OCI-LY7 (cell line): Measurements from ENCODE around the gene NFIA. TPM values are rescaled to one million over a fixed set of nuclear protein-coding genes. Genes with fewer than 3 reads are reported as not detected.

Experiments
- BruUV-seq: library from RNA; stranded (reverse); fragments of 400-500 nt; replicated peaks from 2 replicates; lab custom pipeline; 2021; lab: Mats Ljungman, UMichigan
- CTCF ChIA-PET: fragments of 300-600 bp; sonication (Branson Sonifier 250); formaldehyde crosslinking; loops from one replicate; lab custom pipeline; 2022; ENCODE audit warnings: antibody characterized with exemption; ENCODE audit not compliant: unreplicated experiment; lab: Charles Lee
- POLR2A ChIA-PET: fragments of 300-600 bp; sonication (Branson Sonifier 250); formaldehyde crosslinking; loops from one replicate; lab custom pipeline; 2022; ENCODE audit warnings: antibody characterized with exemption; lab: Charles Lee
- DNase-seq: peaks from one replicate; pipeline ENCODE4 v3.0.0-alpha.2; 2015; ENCODE audit warnings: low spot score
- H2AFZ ChIP-seq: fragments of 200-600 bp; sonication (generic), shearing (Covaris generic); 2 replicates; pipeline ENCODE4 v1.6.1; 2014; ENCODE audit warnings: mild to moderate bottlenecking, antibody characterized with exemption, low read length, moderate library complexity
- H3K27ac ChIP-seq: fragments of 200-600 bp; sonication (generic); 2 replicates; pipeline ENCODE4 v1.5.1; 2014; ENCODE audit warnings: mixed run types, low read depth, mild to moderate bottlenecking, moderate library complexity, low read length, inconsistent platforms; ENCODE audit not compliant: poor library complexity, severe bottlenecking
- H3K36me3 ChIP-seq: fragments of 200-600 bp; sonication (generic); 2 replicates; pipeline ENCODE4 v1.6.1; 2014; ENCODE audit warnings: mild to moderate bottlenecking, antibody characterized with exemption, low read length, moderate library complexity, mixed read lengths; ENCODE audit not compliant: insufficient read depth
- H3K4me1 ChIP-seq: fragments of 200-600 bp; sonication (generic); 2 replicates; pipeline ENCODE4 v1.5.1; 2014; ENCODE audit warnings: mild to moderate bottlenecking, low read length; ENCODE audit not compliant: insufficient read depth, poor library complexity, severe bottlenecking
- H3K4me2 ChIP-seq: fragments of 200-600 bp; sonication (generic); 2 replicates; pipeline ENCODE4 v1.6.1; 2014; ENCODE audit warnings: mild to moderate bottlenecking, low read length
- H3K4me3 ChIP-seq: fragments of 200-600 bp; sonication (generic); 2 replicates; pipeline ENCODE4 v1.5.1; 2014; ENCODE audit warnings: mild to moderate bottlenecking, low read depth, low read length; ENCODE audit not compliant: poor library complexity, severe bottlenecking
- H3K79me2 ChIP-seq: fragments of 200-600 bp; sonication (generic); 2 replicates; pipeline ENCODE4 v1.6.1; 2016; ENCODE audit warnings: low read depth, mild to moderate bottlenecking, low read length, moderate library complexity, mixed read lengths; ENCODE audit not compliant: insufficient read depth
- H3K9me2 ChIP-seq: fragments of 200-600 bp; sonication (generic); 2 replicates; pipeline ENCODE4 v1.6.1; 2016; ENCODE audit warnings: mild to moderate bottlenecking, low read length, mixed read lengths; ENCODE audit not compliant: insufficient read depth
- H3K9me3 ChIP-seq: fragments of 200-600 bp; sonication (generic); 2 replicates; pipeline ENCODE4 v1.6.1; 2014; ENCODE audit warnings: mild to moderate bottlenecking, mixed run types, low read length, mixed read lengths
- H4K20me1 ChIP-seq: fragments of 200-600 bp; sonication (generic); 2 replicates; pipeline ENCODE4 v1.6.1; 2014; ENCODE audit warnings: mild to moderate bottlenecking, antibody characterized with exemption, low read length, moderate library complexity, mixed read lengths; ENCODE audit not compliant: insufficient read depth
- CTCF ChIP-seq: fragments of 200-600 bp; sonication (generic); conservative IDR thresholded peaks from 2 replicates; pipeline ENCODE4 v1.5.1; 2014; ENCODE audit warnings: mild to moderate bottlenecking, antibody characterized with exemption, low read length, moderate library complexity, mixed read lengths
- EZH2phosphoT487 ChIP-seq: fragments of 200-600 bp; sonication (generic); IDR thresholded peaks from 2 replicates; pipeline ENCODE4 v1.6.1; 2018; ENCODE audit warnings: low read depth, borderline replicate concordance, mild to moderate bottlenecking, mixed run types, antibody characterized with exemption, low read length, moderate library complexity, mixed read lengths
- intact Hi-C: fragments of 100-400 bp; cut with micrococcal nuclease; formaldehyde crosslinking; loops from one replicate; pipeline ENCODE4 v1.10.0; 2022; ENCODE audit not compliant: unreplicated experiment
- total RNA-seq, 2 experiments: library from RNA; depleted of rRNA in 1 of 2; stranded (reverse); fragments of >200 nt in 1 of 2; shearing (Covaris generic) in 1 of 2; gene quantifications; 2 replicates each; pipeline ENCODE4 v1.2.3, GENCODE V29; 2014 to 2022

Gene NFIA
- total RNA-seq, 2 experiments from 2014 or later = 2.8 to 18.8 TPM

- Histone ChIP-seq H3K4me1 (no peaks in the 10 kb centered on the region), H3K27ac (no peak overlapping the region), H2AFZ (no peak overlapping the region), H3K9me3 (no peaks in the 10 kb centered on the region), H3K9me2 (no peaks in the 10 kb centered on the region), H3K36me3 (no peaks in the 10 kb centered on the region), H3K79me2 (no peaks in the 10 kb centered on the region), H4K20me1 (no peaks in the 10 kb centered on the region), H3K4me2 (no peak overlapping the region), H3K4me3 (no peak overlapping the region)
- ChIA-PET POLR2A (interaction anchor here (0.6 kb wide), 1 partner anchor 43 kb away, joined by 3 read pairs; no protein-coding TSS in a partner anchor), CTCF (interaction anchor here (0.6 kb wide), 1 partner anchor 26 kb away, joined by 3 read pairs; no protein-coding TSS in a partner anchor)
- BruUV-seq = no TSS peak
- intact Hi-C loops = no loop called here
- TF ChIP-seq EZH2phosphoT487 = no peak
- TF ChIP-seq CTCF = no peak
- DNase-seq = no peak
Observed at GRCh38 chr1:61181067-61182038, 99.0 kb downstream of the NFIA start.

- ChIA-PET CTCF (interaction anchor here (0.6 kb wide), 1 partner anchor 26 kb away, joined by 3 read pairs; no protein-coding TSS in a partner anchor), POLR2A (no interaction called here)
- Histone ChIP-seq H3K9me3 (no peaks in the 10 kb centered on the region), H3K27ac (no peak overlapping the region), H3K79me2 (no peaks in the 10 kb centered on the region), H3K4me1 (no peaks in the 10 kb centered on the region), H2AFZ (no peak overlapping the region), H3K4me3 (no peak overlapping the region), H3K36me3 (no peaks in the 10 kb centered on the region), H4K20me1 (no peaks in the 10 kb centered on the region), H3K9me2 (no peaks in the 10 kb centered on the region), H3K4me2 (no peak overlapping the region)
- DNase-seq = no peak
- intact Hi-C loops = no loop called here
- BruUV-seq = no TSS peak
- no peak for TF ChIP-seq EZH2phosphoT487
- TF ChIP-seq CTCF = no peak
Observed at GRCh38 chr1:61182049-61182448, 99.7 kb downstream of the NFIA start.

GRCh38 chr1:61182480-61182879, 100.1 kb downstream of the NFIA start:
- DNase-seq = no peak
- no peaks in the 10 kb centered on the region for H3K36me3 ChIP-seq
- no TSS peak for BruUV-seq
- no peak overlapping the region for H3K4me2 ChIP-seq
- intact Hi-C loops = no loop called here
- H2AFZ ChIP-seq = no peak overlapping the region
- no peaks in the 10 kb centered on the region for H3K9me2 ChIP-seq
- no peaks in the 10 kb centered on the region for H3K9me3 ChIP-seq
- no peaks in the 10 kb centered on the region for H3K79me2 ChIP-seq
- no peak overlapping the region for H3K27ac ChIP-seq
- H3K4me3 ChIP-seq = no peak overlapping the region
- TF ChIP-seq EZH2phosphoT487 = no peak
- no peak for TF ChIP-seq CTCF
- POLR2A ChIA-PET = interaction anchor here (0.7 kb wide), 1 partner anchor 79 kb away, joined by 4 read pairs; no protein-coding TSS in a partner anchor
- H3K4me1 ChIP-seq = no peaks in the 10 kb centered on the region
- CTCF ChIA-PET = no interaction called here
- H4K20me1 ChIP-seq = no peaks in the 10 kb centered on the region
